Measurements from ENCODE around the gene SEC24C. TPM values are rescaled to one million over a fixed set of nuclear protein-coding genes. Genes with fewer than 3 reads are reported as not detected.

Gene SEC24C
- total and polyA plus RNA-seq, 2 of the 4 experiments (the other 2 are of a cell fraction) = 74.2 to 88.9 TPM

DNA sequence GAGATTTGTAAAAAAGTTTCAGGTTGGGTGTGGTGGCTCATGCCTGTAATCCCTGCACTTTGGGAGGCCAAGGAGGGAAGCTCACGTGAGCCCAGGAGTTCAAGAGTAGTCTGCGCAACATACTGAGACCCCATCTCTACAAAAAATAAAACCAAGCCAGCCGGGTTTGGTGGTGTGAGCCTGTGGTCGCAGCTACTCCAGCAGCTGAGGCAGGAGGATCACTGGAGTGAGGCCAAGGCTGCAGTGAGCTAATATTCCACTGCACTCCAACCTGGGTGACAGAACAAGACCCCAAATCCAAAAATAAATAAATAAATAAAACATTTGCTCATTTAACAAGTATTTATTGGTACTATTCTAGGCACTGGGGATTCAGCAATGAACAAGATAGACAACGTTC lies 36.1 kb downstream of the SEC24C start:
- intact Hi-C loops (cut with micrococcal nuclease) (loop anchor here (2.0 kb wide), 1 partner anchor 36 kb away; the partner anchor contains the start of gene SEC24C), in situ Hi-C loops (cut with MboI; ENCODE audit: low sequenced_read_pairs) (no loop called here), dilution Hi-C loops (cut with HindIII; ENCODE audit: low sequenced_read_pairs, unreplicated experiment) (no loop called here)
- H3K9me1 ChIP-seq (ENCODE audit: insufficient read depth, low read length) = no peaks in the 10 kb centered on the region
- H3K56ac ChIP-seq (ENCODE audit: extremely low read depth, insufficient read depth, low read length) = no peak overlapping the region
- H3K9me3 ChIP-seq (ENCODE audit: control insufficient read depth, insufficient read depth, low read length) = no peaks in the 10 kb centered on the region
- no peak overlapping the region for H3K18ac ChIP-seq (ENCODE audit: low read depth, low read length)
- no peak overlapping the region for H2AK5ac ChIP-seq (ENCODE audit: low read depth, low read length)
- ATAC-seq (ENCODE audit: low read depth) (no peak), DNase-seq (no peak)
- peak overlapping the region; percentile 68; the same call in 1 of the 2 replicates for H3K23ac ChIP-seq (ENCODE audit: low read depth, low read length)
- no peak overlapping the region for H2BK5ac ChIP-seq (ENCODE audit: low read depth, low read length, poor library complexity, severe bottlenecking)
- H3K36me3 ChIP-seq (ENCODE audit: control insufficient read depth, insufficient read depth, low read length) = peaks cover 12% of the 10 kb centered on the region
- H4K5ac ChIP-seq (ENCODE audit: low read depth, low read length) = no peak overlapping the region
- no peak overlapping the region for H4K8ac ChIP-seq (ENCODE audit: low read depth in 2 of 2, low read length in 2 of 2)
- no peak overlapping the region for H4K91ac ChIP-seq (ENCODE audit: insufficient read depth, low read depth, low read length)
- no peak overlapping the region for H3K9ac ChIP-seq (ENCODE audit: low read depth, low read length)
- no CpG with 5 or more reads among the region's 5 CpGs for WGBS, 2 experiments (ENCODE audit: extremely low coverage in 2 of 2, insufficient read length in 1 of 2)
- H3K79me1 ChIP-seq (ENCODE audit: low read depth in 1 of 2, low read length in 2 of 2) = peaks cover 13 to 50% of the 10 kb centered on the region in 2 experiments
- no peak overlapping the region for H2BK15ac ChIP-seq (ENCODE audit: low read depth, low read length)
- no peak overlapping the region for H2AFZ ChIP-seq (replicated peaks; ENCODE audit: low read length, poor library complexity)
- no peak overlapping the region for H3K4ac ChIP-seq (ENCODE audit: low read depth, low read length)
- ChIA-PET POLR2A (ENCODE audit: unreplicated experiment) (no interaction called here), CTCF (no interaction called here)
- no peak overlapping the region for H2BK20ac ChIP-seq (ENCODE audit: low read depth, low read length)
- no peak overlapping the region for H3K4me3 ChIP-seq (ENCODE audit: insufficient read depth, low read depth, low read length)
- H3K27ac ChIP-seq (ENCODE audit: insufficient read depth, low read length) = no peak overlapping the region
- TF ChIP-seq NFE2L2 (IDR thresholded peaks at IDR 0.05; ENCODE audit: low read depth, low read length) (no peak), CHD1 (IDR thresholded peaks at IDR 0.05; ENCODE audit: low read depth, low read length) (no peak), MXI1 (IDR thresholded peaks at IDR 0.05; ENCODE audit: borderline replicate concordance, low read depth, low read length) (no peak)
- TF ChIP-seq, protein P1, sequence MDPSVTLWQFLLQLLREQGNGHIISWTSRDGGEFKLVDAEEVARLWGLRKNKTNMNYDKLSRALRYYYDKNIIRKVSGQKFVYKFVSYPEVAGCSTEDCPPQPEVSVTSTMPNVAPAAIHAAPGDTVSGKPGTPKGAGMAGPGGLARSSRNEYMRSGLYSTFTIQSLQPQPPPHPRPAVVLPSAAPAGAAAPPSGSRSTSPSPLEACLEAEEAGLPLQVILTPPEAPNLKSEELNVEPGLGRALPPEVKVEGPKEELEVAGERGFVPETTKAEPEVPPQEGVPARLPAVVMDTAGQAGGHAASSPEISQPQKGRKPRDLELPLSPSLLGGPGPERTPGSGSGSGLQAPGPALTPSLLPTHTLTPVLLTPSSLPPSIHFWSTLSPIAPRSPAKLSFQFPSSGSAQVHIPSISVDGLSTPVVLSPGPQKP (IDR thresholded peaks at IDR 0.05; ENCODE audit: borderline replicate concordance, low read depth, low read length) = no peak
- H3K27me3 ChIP-seq (ENCODE audit: control insufficient read depth, insufficient read depth, low read length) = no peaks in the 10 kb centered on the region
- no peak overlapping the region for H2BK120ac ChIP-seq (ENCODE audit: low read depth, low read length)
- no peak overlapping the region for H2AK9ac ChIP-seq (replicated peaks; ENCODE audit: low read depth, low read length, poor library complexity)
- no TSS peak for BruUV-seq (replicated peaks)
- H3K4me2 ChIP-seq (ENCODE audit: low read depth, low read length) = peak overlapping the region; percentile 95
- peaks cover 2% of the 10 kb centered on the region; the same call in 1 of the 2 replicates for H3K4me1 ChIP-seq (ENCODE audit: control insufficient read depth, insufficient read depth, low read length)
- no peak overlapping the region; the same call in 1 of the 2 replicates for H3K14ac ChIP-seq (replicated peaks; ENCODE audit: low read depth, low read length)
- peaks cover 5% of the 10 kb centered on the region for H4K20me1 ChIP-seq (ENCODE audit: insufficient read depth, low read length)

All from IMR-90 (cell line).